CD4-positive, alpha-beta T cell treated with Interleukin-15 for 1 hour (primary cell): ENCODE measurements around the gene EIF2D.

Experiments used
- DNase-seq: peaks from one replicate; pipeline ENCODE4 v3.0.0-alpha.2; 2020

The EIF2D gene

DNA sequence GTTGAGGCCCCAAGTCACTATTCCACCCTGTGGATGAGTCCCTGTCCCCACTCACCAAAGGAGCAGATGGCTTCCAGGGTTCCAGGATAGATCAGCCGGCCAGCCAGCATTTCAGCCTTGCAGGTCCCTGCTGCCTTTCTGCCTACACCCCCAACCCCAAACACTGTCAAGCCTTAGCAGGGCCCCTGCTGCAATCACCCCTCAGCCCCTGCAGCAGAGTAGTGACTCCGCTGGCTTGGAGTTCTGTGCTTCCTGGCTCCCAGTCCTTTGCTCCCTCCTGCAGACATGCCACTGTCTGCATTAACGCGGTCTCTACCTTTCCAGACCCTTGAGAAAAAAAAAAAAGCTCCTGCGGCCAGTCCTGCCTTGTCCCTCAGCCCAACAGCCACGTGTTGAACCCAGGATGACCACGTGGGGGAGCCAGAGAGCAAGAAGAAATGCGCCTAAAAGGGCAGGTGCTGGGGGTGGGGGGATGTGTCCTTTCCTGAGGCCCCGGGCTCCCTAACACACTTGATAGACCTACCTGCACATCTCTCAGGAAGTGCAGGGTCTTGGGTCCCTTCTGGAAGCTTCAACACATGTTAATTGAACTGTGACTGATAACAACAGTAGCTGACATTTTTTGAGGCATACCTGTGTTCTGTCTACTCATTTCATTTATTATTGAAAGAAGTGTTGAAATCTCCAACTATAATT, 67.6 kb downstream of the EIF2D start:
- DNase-seq, result peak; percentile 74
